K562 (cell line): ENCODE measurements around the gene IL10. TPM values are rescaled to one million over a fixed set of nuclear protein-coding genes. Genes with fewer than 3 reads are reported as not detected.

ENCODE experiments used
- ATF4 ChIP-seq: fragments of 450-650 bp; formaldehyde crosslinking; IDR thresholded peaks from 2 replicates; pipeline ENCODE4 v1.4.0; 2022; ENCODE audit warnings: mild to moderate bottlenecking, moderate library complexity
- CBX8 ChIP-seq: fragments of 200-600 bp; sonication (generic); IDR thresholded peaks from 2 replicates; pipeline ENCODE4 v1.6.1; 2012; ENCODE audit warnings: borderline replicate concordance, mixed run types, low read depth, mild to moderate bottlenecking, moderate library complexity, mixed read lengths, low read length, control low read depth, inconsistent platforms; ENCODE audit not compliant: poor library complexity, severe bottlenecking; ENCODE audit errors: extremely low read depth
- DNMT1 ChIP-seq: fragments of 450-650 bp; IDR thresholded peaks from 2 replicates; pipeline ENCODE4 v1.6.1; 2016; ENCODE audit warnings: antibody characterized with exemption, mild to moderate bottlenecking
- FIP1L1 ChIP-seq: fragments of 200-400 bp; formaldehyde crosslinking; IDR thresholded peaks from 2 replicates; pipeline ENCODE4 v1.6.1; 2018; ENCODE audit warnings: mild to moderate bottlenecking, low read depth, low read length; ENCODE audit not compliant: poor library complexity, severe bottlenecking
- PRMT5 ChIP-seq: sonication (generic); formaldehyde crosslinking; IDR thresholded peaks from 2 replicates; pipeline ENCODE4 v1.5.0; 2020; ENCODE audit warnings: missing genetic modification reagents
- REST ChIP-seq, 2 experiments: fragments of 450-650 bp; formaldehyde crosslinking in 1 of 2; IDR thresholded peaks; 2 replicates each; pipeline versions ENCODE4 v1.4.0 to v1.6.1; 2014 to 2020; ENCODE audit warnings: mild to moderate bottlenecking in 2 of 2, borderline replicate concordance in 1 of 2, low read depth in 1 of 2
- RHOXF2B ChIP-seq: fragments of 250-450 bp; sonication (Bioruptor Pico); conservative IDR thresholded peaks from 2 replicates; pipeline ENCODE4 v1.5.1; 2021
- TEAD4 ChIP-seq, 2 experiments: sonication (generic) in 1 of 2; formaldehyde crosslinking in 1 of 2; IDR thresholded peaks; 2 replicates each; pipeline versions ENCODE4 v1.6.1 to v1.8.0; 2012 to 2022; ENCODE audit warnings: borderline replicate concordance in 1 of 2, inconsistent platforms in 1 of 2, low read length in 1 of 2, mild to moderate bottlenecking in 1 of 2, missing genetic modification reagents in 1 of 2
- TRIM24 ChIP-seq, 2 experiments: fragments of 450-650 bp; IDR thresholded peaks; 2 replicates each; pipeline ENCODE4 v1.6.1; 2016
- ZNF584 ChIP-seq: fragments of 200-800 bp; sonication (Bioruptor generic); IDR thresholded peaks from 2 replicates; pipeline ENCODE4 v1.6.1; 2016; ENCODE audit warnings: low read depth, mild to moderate bottlenecking, missing genetic modification characterization, missing compliant biosample characterization
- polyA plus RNA-seq, 8 experiments: library from polyadenylated mRNA; depleted of rRNA in 4 of 8; stranded (reverse) in 5 of 8; unstranded in 3 of 8; fragments of >200 nt; fragmentation: Nextera tagmentation in 2 of 8; fragmentation: Illumina TruSeq in 1 of 8; extraction: Ambion mirVana in 2 of 8; extraction: Trizol in 1 of 8; gene quantifications; 2 replicates each; pipeline versions ENCODE4 v1.2.1 to v1.2.3, GENCODE V29; 2011 to 2014; ENCODE audit warnings: inconsistent platforms in 1 of 8, missing spikeins in 1 of 8
- total RNA-seq, 7 experiments: library from RNA; depleted of rRNA in 6 of 7; stranded (reverse); fragments of >200 nt in 6 of 7; fragmentation: Illumina TruSeq in 2 of 7; extraction: Trizol in 2 of 7; gene quantifications; 2 replicates each; pipeline versions ENCODE4 v1.2.1 to v1.2.3, GENCODE V29; 2011 to 2021; ENCODE audit warnings: low replicate concordance in 1 of 7
- TF ChIP-seq, protein P1 (sequence below): fragments of 450-650 bp; IDR thresholded peaks from 2 replicates; pipeline ENCODE4 v1.6.1; 2017; ENCODE audit warnings: mild to moderate bottlenecking, moderate library complexity
- TF ChIP-seq, protein P2 (sequence below): conservative IDR thresholded peaks from 2 replicates; pipeline ENCODE4 v1.6.1; 2011; ENCODE audit warnings: low read depth, mild to moderate bottlenecking, low read length; ENCODE audit not compliant: control insufficient read depth

IL10 gene
- total and polyA plus RNA-seq, 9 of the 15 experiments (the other 6 are each of a cell fraction or from before 2014, with no cell fraction given), result 0.29 TPM; not detected in 8

DNA sequence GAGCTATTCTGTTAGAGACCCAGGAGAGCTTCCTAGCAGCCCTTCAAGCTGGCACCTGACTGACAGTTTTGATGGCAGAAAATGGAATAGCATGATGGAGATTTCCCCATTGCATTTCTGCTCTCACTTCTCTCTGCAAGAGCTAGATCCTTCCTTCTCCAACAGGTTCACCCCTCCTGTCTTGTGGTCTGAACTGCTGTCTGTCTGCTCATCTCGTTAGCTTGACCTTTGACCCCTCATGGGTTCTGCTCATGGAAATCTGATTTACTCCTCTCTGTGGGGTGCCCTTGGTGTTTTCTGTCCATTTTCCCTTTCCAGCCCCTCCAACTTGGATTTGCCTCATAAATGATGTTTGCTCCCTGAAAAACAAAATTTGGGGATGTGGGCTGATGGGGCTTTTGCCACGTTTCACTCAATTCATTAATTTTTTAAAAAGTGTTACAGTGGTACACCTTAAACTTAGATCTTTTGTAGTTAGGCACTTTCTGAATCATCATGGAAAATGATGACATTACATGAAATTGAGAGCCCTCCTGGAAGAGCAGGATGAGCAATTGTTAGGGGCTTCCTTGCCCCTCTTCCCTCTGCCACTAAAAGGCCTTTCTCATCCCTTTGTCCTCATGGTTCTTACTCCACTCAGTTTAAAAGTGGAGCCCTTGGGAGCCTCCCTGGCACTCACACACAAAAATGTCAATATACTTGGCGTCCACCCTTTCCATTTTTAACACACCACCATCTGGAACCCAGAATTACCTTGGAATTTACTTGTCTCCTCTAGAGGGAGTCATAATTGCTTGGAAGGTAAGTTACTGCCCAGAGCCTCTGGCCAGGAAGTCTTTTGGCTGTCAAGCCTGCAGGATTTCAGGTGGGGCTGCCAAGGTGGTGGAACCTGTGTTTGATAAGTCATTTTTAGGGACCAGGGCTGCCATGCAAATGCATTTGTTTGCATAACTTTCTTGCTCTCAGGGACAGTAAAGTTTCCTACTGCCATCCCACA, 33.6 kb downstream of the IL10 start (continued):
- TF ChIP-seq REST (IDR thresholded peaks at IDR 0.05; ENCODE audit: borderline replicate concordance), result peak; percentile 66; the same call in 1 of the 2 replicates
- TF ChIP-seq REST (CRISPR knock-in tag; IDR thresholded peaks at IDR 0.05; ENCODE audit: low read depth), result no peak
- TF ChIP-seq PRMT5 (CRISPR knock-in tag), result no peak
- TF ChIP-seq CBX8, result no peak
- no peak for TF ChIP-seq DNMT1
- no peak for TF ChIP-seq RHOXF2B (CRISPR knock-in tag)
- TF ChIP-seq TEAD4 (IDR thresholded peaks at IDR 0.05; ENCODE audit: low read length), result peak; percentile 70
- no peak for TF ChIP-seq TEAD4 (CRISPR knock-in tag; IDR thresholded peaks at IDR 0.05; ENCODE audit: borderline replicate concordance)
- peak in 1 of 2 experiments; percentile 24; a peak in 1 of 4 replicates for TF ChIP-seq TRIM24 (IDR thresholded peaks at IDR 0.05)
- no peak for TF ChIP-seq ZNF584
- no peak for TF ChIP-seq ATF4 (CRISPR knock-in tag)
- TF ChIP-seq, protein P1, sequence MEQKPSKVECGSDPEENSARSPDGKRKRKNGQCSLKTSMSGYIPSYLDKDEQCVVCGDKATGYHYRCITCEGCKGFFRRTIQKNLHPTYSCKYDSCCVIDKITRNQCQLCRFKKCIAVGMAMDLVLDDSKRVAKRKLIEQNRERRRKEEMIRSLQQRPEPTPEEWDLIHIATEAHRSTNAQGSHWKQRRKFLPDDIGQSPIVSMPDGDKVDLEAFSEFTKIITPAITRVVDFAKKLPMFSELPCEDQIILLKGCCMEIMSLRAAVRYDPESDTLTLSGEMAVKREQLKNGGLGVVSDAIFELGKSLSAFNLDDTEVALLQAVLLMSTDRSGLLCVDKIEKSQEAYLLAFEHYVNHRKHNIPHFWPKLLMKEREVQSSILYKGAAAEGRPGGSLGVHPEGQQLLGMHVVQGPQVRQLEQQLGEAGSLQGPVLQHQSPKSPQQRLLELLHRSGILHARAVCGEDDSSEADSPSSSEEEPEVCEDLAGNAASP, result no peak
- TF ChIP-seq, protein P2, sequence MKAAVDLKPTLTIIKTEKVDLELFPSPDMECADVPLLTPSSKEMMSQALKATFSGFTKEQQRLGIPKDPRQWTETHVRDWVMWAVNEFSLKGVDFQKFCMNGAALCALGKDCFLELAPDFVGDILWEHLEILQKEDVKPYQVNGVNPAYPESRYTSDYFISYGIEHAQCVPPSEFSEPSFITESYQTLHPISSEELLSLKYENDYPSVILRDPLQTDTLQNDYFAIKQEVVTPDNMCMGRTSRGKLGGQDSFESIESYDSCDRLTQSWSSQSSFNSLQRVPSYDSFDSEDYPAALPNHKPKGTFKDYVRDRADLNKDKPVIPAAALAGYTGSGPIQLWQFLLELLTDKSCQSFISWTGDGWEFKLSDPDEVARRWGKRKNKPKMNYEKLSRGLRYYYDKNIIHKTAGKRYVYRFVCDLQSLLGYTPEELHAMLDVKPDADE, result no peak
- TF ChIP-seq FIP1L1, result no peak
